Right ventricle myocardium superior (tissue), 1 donor: Measurements from ENCODE around the gene APOBR. TPM values are rescaled to one million over a fixed set of nuclear protein-coding genes. Genes with fewer than 3 reads are reported as not detected.
"Not testable (repeated sequence)": the region's sequence is repeated elsewhere in the genome, so short reads cannot be mapped to it uniquely, and the experiment has no call there.

Experiments used
- ATAC-seq: fragments of 200-7000 bp; cut with Tn5 transposase; one replicate; pipeline ENCODE4 v1.9.1; 2020; ENCODE audit warnings: mild to moderate bottlenecking; ENCODE audit not compliant: poor library complexity
- DNase-seq: peaks from one replicate; pipeline ENCODE4 v3.0.0-alpha.2; 2020
- intact Hi-C: fragments of 100-400 bp; cut with DNase I; formaldehyde crosslinking; loops from one replicate; pipeline ENCODE4 v1.11.2; 2022
- long read RNA-seq: library from polyadenylated mRNA; unstranded; transcript quantifications from one replicate; pipeline ENCODE4 v2.0.0, GENCODE V29; 2021
- total RNA-seq: library from RNA; stranded (reverse); fragmentation: NEBNext Ultra II Directional; extraction: Animal tissue kit (Norgen Biotek cat#: 25700); gene quantifications from one replicate; pipeline ENCODE4 v1.2.1, GENCODE V29; 2021
- donor health status: DM: no; HTN: yes; CAD: no; lungs with severe emphysema.

The APOBR gene
- total RNA-seq = 0.48 TPM
- long read RNA-seq, partial matches to known transcripts = 1 of 1 reads
- long read RNA-seq, other reads (novel, unspliced or antisense) = 0 of 1 reads

DNA sequence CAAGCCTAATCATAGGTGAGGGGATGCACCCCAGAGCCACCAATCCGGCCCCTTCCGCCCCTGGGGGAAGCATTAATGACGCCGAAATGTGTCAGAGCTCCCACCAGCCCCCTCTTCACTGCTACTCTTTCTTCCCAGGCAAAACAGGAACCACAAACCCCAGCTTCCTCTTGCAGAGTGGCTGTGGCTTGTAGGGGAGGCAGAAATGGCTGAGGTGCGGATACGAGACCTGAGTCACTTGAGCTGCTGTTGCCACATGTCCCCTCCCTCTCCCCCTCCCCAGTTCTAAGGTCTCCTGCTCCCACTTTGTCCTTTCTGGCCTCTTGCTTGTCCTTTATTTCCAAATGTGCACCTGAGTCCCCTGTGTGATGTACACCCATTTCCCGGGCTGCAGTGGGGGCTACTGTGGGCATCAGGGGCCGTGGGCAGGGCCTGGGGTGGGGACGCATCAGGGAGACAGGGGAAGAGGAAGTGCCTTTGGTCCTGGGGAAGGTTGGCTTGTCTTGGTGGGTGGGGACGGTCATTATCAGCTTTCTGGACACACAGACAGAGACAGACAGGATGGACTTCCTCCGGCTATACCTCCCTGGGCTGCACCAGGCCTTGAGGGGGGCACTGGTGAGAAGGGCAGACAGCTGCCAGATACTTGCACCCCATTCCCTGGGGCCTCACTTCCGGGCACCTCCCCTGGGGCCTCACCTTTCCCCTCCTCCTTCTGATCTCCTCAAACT lies at the start of gene APOBR:
TSS of gene APOBR (plus strand) at position 523 of the 731 bp plus-strand sequence. CDS start at position 562, 39 bp downstream.
- peak; percentile 65 for DNase-seq
- intact Hi-C loops = loop anchor here (5.0 kb wide), 2 partner anchors 43 to 58 kb away; partner anchors contain the start of genes NUPR1 and SGF29
- ATAC-seq = no peak

- ATAC-seq, intact Hi-C loops, DNase-seq: not testable (repeated sequence)
These were observed 48.1 kb upstream of the APOBR start for GRCh38 chr16:28446388-28446787.

DNA sequence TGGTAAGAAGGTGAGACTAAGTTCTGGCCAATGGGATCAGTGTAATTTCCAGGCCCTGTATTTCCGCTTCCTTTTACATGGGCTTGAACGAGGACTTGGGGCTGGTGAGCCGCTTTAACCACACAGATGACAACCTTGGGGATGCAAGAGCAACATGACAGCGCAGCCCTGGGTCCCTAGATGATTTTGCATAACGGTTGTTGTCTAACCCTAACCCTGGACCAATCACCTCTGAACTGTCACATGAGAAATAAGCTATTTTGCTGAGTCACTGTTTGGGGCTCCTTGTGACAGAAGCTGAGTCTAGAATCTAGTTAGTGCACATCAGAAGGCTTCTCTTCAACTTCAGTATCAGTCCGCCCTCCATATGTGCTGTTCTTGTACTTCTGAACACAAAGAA lies 47.4 kb upstream of the APOBR start:
- ATAC-seq, intact Hi-C loops, DNase-seq: not testable (repeated sequence)

DNA sequence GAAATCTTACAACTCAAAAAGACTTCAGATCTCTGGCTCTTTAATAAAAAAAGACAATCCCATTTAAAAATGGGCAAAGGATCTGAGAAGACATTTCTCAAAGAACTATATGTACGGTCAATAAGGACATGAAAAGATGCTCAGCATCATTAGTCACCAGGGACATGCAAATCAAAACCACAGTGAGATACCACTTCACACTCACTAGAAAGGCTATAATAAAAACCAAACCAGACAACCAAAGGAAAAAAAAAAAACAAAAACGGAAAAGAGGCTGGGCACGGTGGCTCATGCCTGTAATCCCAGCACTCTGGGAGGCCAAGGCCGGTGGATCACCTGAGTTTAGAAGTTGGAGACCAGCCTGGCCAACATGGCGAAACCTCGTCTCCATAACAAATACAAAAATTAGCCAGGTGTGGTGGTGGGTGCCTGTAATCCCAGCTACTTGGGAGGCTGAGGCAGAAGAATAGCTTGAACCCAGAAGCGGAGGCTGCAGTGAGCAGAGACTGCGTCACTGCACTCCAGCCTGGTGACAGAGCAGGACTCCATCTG lies 20.7 kb upstream of the APOBR start:
- intact Hi-C loops = no loop called here
- ATAC-seq (no peak), DNase-seq (no peak)

GRCh38 chr16:28475221-28475620 lies 19.2 kb upstream of the APOBR start:
- intact Hi-C loops = no loop called here
- no peak for ATAC-seq
- no peak for DNase-seq

GRCh38 chr16:28477311-28477920 lies 17.0 kb upstream of the APOBR start:
- ATAC-seq (no peak), DNase-seq (no peak)
- intact Hi-C loops = no loop called here

DNA sequence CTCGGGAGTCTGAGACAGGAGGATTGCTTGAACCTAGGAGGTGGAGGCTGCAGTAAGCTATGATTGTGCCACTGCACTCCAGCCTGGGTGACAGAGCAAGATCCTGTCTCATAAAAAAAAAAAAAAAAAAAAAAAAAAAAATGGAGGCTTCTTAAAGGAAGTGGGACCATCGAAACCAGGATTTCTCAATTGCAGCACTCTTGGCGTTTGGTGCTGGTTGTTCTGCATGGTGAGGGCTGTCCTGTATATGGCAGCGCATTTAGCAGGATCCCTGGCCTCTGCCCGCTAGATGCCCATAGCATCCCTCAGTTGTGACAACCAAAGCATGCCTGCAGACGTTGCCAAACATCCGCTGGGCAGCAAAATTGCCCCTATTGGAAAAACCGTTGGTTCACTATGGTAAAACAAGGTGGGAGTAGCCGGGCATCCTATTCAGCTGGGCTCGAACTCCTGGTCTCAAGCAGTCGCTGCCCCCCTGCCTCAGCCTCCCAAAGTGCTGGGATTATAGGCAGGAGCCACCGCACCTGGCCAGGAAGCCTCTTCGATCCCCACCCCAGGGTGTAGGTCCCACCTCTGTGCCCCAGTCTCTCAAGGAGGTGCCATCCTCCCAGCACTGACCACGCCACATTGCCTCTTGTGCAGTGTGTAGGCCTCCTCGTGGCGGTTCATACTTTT lies 15.8 kb upstream of the APOBR start:
- ATAC-seq (no peak), DNase-seq (no peak)
- intact Hi-C loops = no loop called here

DNA sequence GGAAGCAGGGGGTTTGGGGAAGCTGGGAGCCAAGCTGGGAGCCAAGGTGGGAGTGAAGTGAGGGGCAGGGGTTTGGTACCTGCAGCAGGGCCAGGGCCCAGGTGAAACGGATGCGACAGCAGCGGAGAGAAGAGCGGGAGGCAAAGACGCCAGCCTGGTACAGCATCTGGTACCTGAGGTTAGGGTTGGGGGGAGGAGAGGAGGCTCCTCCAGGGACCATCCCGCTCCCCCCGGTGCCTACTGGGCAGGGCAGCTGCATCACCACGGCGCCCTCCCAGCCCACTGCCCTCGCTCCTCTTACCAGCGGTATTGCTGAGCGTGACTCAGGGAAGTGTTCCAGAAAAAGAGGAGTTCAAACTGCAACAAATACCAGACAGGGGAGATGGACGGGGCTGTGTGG lies 12.4 kb upstream of the APOBR start:
- intact Hi-C loops = no loop called here
- no peak for ATAC-seq
- no peak for DNase-seq

DNA sequence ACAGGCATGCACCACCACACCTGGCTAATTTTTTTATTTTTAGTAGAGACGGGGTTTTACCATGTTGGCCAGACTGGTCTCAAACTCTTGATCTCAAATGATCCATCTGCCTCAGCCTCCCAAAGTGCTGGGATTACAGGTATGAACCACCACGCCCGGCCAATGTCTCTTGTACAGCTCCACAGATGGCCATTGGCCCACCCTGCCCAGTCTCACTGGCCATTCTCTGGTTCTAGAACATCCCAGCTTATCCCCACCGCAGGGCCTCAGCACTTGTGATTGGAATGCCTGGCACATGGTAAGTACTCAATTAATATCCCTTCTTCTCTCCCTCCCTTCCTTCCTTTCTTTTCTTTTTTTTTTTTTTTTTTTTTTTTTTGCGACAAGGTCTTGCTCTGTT lies 11.1 kb upstream of the APOBR start:
- intact Hi-C loops, DNase-seq, ATAC-seq: not testable (repeated sequence)

- DNase-seq (no peak), ATAC-seq (no peak)
- intact Hi-C loops = no loop called here
These were observed 8.2 kb upstream of the APOBR start for GRCh38 chr16:28486266-28486665.

GRCh38 chr16:28491230-28491969 lies 3.0 kb upstream of the APOBR start:
- peak; percentile 66 for DNase-seq
- peak; percentile 67 for ATAC-seq

DNA sequence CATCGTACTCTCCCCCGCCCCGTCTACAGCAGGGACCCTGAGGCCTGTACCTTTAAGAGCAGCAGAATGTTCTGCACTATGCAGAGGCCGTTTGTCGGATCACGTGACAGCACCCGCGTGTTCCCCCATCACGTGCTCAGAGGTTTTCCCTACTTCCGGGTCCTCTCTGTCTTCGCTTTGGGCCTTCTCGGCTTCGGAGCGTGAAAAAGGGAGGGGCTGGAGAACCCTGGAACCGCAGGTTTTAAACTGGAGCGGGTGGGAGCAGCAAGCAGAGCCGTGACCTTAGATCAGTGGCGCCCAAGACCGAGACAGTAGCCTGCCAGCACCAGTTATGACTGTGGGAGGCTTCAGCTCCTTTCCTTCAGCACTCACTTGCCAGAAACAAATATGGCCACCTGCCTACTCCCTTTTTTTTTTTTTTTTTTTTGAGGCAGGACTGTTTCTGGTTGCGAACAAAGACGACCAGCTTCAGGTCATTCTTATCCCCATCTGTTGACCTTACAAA lies 2.4 kb upstream of the APOBR start, which contains the start of gene CLN3:
TSS of gene CLN3 (minus strand) at position 105 of the 505 bp plus-strand sequence. CDS start 315 bp downstream, outside the sequence.
- intact Hi-C loops = loop anchor here (5.0 kb wide), 2 partner anchors 45 to 60 kb away; partner anchors contain the start of genes NUPR1 and SGF29
- DNase-seq (peak; percentile 94), ATAC-seq (peak; percentile 98)

More at GRCh38 chr16:28491230-28491969, 3.0 kb upstream of the APOBR start:
- intact Hi-C loops = loop anchor here (5.0 kb wide), 2 partner anchors 46 to 61 kb away; partner anchors contain the start of genes NUPR1 and SGF29

DNA sequence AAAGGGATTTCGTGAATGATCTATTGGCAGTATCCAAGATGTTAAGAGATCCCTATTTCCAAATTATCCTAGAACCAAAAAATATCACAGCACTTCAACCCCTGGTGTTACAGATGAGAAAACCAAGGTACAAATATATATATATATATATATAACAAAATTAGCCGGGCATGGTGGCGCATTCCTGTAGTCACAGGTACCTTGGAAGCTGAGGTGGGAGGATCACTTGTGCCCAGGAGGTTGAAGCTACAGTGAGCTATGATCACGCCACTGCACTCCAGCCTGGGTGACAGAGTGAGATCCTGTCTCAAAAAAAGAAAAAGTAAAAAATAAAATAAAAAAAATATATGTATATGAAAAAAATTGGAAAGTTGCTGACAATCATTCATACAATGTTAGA lies 1.9 kb upstream of the APOBR start:
- DNase-seq (no peak), ATAC-seq (no peak)
- intact Hi-C loops = loop anchor here (5.0 kb wide), 2 partner anchors 45 to 60 kb away; partner anchors contain the start of genes NUPR1 and SGF29

DNA sequence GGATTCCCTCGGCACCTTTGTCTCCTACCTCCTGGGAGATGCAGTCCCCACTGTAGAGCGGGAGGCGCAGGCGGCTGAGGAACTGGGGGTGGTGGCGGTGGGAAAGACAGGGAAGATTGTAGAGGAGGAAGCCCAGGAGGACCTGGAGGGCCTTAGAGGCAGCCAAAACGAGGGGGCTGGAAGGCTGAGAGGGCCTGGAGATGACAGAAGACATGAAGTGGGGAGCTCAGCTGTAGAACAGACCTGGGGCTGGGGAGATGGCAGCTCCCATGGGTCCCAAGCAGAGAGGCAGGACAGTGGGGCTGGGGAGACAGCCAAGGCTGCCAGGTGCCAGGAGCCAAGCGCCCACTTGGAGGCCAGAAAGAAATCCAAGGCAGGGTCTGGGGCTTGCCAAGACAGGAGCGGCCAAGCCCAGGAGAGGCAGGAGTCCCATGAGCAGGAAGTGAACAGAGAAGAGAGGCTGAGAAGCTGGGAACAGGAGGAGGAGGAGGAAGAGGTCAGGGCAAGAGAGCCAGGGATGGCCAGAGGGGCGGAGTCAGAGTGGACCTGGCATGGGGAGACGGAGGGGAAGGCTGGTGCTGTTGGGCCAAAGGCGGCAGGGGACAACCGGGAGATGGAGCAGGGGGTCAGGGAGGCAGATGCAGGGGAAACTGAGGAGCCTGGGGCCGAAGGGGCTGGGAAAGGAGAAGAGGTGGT lies 803 bp downstream of the APOBR start:
- DNase-seq (no peak), ATAC-seq (no peak)
- intact Hi-C loops = no loop called here

DNA sequence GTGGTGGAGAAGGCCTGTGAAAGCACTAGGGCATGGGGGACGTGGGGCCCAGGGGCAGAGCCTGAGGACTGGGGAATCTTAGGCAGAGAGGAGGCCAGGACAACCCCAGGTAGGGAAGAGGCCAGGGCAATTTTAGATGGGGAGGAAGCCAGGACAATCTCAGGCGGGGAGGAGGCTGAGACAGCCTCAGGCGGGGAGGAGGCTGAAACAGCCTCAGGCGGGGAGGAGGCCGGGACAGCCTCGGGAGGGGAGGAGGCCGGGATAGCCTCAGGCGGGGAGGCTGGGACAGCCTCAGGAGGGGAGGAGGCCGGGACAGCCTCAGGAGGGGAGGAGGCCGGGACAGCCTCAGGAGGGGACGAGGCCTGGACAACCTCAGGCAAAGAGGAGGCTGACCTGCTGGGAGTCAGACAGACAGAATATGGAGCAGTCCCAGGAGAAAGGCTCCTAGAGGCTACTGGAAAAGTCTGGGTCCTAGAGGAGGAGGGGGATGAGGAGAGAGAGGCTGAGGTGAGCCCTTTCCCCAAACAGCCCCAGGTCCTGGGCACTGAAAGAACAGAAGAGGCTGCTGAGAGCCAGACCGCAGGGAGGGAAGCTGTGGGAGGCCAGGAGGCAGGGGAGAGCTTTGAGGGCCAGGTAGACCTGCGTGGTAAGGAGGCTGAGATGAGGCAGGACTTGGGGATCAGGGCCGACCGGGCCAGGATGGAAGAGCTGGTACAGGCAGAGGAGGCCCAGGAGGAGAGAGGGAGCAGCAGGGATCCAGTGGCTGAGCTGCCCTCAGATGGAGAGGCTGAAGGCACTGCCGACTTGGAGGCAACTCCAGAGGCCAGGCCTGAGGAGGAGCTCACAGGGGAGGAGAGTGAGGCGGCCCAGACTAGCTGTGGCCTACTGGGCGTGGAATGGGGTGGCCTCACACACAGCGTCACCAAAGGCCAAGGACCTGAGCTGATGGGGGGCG lies 1.6 kb downstream of the APOBR start:
- ATAC-seq = no peak
- intact Hi-C loops = no loop called here
- no peak for DNase-seq

- intact Hi-C loops = no loop called here
- DNase-seq = no peak
- ATAC-seq = no peak
These were observed 2.4 kb downstream of the APOBR start for GRCh38 chr16:28496844-28497243.
